DMS 273 (cell line): ENCODE data around the gene DEPDC1B.
"Not testable (repeated sequence)": the region's sequence is repeated elsewhere in the genome, so short reads cannot be mapped to it uniquely, and the experiment has no call there.

Experiments used
- DNase-seq: peaks from one replicate; lab custom pipeline; 2025; ENCODE audit not compliant: unreplicated experiment; lab: John Stamatoyannopoulos, UW

The DEPDC1B gene

DNA sequence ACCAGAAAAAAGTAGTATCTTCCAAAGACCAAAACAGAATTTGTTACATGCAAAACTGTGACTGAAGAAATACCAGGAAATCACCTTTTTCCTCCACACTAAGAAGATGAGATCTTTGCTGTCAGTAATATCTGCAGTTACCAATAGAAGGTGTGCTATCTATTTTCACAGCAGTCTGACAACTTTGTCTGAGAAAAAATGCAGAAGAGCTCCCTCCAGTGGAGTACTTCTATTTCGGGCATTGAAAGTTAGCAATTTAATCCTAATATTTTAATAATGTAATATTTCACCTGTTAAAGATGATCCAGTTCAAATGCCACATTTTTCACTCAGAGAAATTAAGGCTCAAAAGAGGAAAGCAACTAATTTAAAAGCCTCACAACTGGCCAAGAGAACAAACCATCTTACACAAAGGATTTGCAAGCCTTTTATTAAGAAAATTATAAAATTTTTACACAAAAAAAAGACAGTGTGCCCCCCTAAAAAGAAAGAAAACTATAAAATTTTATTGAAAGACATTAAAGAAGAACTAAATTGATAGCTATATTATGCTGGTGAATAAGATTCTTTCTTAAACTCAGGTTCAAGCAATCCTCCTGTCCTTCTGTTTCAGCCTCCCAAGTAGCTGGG lies 50.6 kb downstream of the DEPDC1B start:
- peak; percentile 68 for DNase-seq

DNA sequence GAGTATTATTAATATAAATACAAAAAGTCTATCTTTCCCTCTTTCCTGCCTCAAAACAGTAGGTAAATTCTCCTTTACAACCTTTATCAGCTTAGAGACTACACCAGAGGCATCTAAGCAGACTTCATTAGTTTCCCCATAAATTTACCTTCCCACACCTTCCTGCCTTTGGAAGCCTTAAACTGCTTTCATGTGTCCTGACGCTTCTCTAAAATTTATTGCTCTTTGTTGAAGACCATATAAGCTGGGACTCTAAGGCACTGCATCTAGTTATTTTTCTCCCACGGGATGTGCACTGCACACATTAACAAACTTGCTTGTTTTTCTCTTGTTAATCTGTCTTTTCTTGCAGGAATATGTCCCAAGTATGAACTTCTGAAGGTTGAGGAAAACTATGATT lies 51.8 kb downstream of the DEPDC1B start:
- DNase-seq: no peak

DNA sequence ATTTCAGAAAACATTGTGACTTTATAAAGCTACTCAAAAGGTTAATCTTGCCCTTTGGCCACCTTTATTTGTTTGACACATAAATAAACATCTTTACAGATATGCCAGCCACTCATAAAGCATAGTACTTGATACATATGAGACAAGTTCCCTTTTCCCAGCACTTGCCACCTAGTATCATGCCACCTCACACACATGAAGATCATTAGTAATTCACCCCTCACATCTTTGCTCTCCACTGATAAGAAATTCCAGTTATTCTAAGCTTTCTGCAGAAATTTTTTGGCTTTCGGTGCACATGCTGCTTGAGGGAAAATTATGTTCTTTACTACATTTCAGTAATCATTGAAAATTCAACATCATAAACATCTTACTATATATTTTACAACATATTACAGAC lies 59.1 kb downstream of the DEPDC1B start:
- DNase-seq: no peak

DNA sequence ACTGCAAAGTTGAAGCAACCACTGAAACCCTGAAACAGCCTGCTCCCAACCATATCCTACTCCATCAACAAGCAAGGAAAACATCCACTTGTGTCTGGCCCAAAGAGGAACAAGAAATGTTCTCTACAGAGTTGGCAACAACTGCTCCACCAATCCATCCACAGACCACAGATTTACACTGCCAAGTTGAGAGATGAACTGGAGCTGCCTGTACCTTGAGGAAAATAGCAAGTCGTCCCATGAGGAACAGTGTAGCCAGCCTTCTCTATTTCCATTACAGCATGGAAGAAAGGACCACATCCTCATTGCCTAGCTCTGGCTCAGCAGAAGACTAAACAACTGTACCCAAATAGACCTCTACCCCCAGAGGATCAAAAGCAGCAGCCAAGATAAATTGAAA lies 60.4 kb downstream of the DEPDC1B start:
- DNase-seq: no peak

DNA sequence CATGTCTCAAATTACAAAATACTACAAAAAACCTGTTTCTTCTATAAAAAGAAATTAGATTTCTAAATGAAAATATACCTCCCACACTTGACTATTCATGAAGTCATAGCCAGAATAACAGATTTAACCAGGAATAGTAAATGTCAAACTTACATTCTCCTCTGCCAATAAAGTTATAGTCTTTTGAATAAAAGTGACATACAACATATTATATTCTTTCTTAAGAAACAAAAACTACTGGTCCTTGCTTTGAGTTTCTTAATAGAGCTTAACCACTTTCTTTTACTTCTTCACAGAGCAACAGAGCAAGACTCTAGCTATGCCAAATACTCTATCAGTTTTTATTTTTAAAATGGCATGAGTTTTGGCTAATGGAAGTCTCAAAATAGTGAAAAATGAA lies 61.7 kb downstream of the DEPDC1B start:
- DNase-seq: no peak

DNA sequence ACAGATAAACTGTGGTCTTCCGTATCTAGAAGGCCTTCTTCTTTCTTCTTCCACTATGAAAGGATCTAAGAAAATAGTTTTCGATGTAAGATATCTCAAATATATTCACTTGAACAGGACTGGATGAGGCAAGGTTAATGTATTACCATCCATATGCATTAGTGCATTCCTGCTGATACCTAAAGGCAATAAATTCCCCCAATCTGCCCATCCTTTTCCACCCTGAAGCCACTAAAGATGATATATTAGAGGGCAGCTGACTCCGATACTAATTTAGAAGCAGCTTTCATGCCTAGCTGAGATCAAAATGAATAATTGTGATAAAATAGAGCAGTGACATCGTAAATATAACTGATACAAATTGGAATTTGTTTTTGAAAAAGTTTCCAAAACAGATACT lies 63.3 kb downstream of the DEPDC1B start:
- DNase-seq: no peak

DNA sequence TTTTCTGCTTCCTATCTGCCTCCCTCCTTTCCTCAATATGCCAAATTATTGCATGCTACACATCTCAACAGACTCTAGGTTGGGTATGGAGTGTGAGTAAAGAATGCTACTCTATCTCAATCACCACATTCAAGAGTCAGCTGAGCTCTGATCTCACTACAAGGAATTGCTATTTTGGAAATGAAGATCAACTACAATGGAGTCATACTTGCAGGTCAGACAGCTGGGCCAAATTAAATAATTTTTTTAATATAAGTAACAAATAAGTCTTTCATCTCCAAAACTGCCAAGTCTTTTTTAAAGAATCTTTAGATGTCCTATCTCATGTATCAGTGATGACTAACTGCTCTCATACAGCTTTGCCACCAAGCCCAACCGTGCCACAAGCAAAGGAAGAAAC lies 64.0 kb downstream of the DEPDC1B start:
- DNase-seq: no peak

DNA sequence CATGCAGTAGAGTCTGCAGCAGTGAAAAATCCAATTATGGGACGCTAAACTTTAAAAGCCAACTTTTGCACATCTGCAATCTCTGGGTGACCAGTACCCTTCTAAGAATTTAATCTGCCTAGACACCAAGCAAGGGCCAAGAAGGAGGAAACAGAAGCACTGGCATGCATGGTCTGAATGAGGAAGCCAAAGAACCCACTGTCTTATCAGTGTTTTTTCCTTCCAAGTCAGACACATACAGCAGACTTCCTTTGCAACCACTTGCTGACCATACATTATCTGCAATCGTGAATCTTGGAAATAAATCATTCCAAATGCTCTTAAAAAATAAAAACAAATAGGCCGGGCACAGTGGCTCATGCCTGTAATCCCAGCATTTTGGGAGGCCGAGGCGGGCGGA lies 65.9 kb downstream of the DEPDC1B start:
- DNase-seq: no peak

DNA sequence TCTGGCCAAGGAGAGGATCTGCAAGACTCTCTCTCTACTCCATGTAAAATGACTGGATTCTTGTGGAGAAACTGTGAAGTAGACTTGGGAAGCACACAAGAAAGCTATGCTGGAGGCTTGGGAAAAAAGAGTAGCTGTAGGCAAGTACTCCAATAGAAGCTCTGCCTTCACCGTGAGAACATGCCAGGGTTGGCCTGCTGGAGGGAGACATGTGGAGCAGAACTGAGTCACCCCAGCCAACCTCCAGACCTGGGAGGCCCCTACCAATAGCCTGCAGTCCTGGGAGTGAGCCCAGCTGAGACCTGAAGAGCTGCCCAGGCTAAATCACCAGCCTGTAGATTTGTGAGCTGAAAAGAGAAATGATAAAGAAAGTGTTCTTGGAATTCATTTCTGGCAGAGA lies 66.6 kb downstream of the DEPDC1B start:
- DNase-seq: no peak

DNA sequence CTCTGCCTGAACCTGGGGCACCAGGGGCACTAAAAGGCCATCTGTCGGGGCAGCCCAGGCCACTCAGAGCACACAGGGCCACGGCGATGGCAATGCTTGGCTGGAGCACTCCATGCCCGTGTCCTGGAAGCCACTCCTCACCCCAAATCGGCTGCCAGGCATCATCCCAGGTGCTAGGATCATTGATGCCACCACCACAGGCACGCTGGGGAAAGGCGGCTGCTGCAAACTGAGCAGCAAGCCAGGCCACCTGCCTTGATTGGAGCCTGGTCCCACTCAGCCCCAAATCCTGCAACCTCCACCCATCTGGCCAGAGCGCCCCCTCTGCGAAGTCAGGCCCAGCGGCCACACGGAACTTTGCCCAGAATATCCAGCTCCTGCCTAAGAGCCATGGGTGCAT lies 67.8 kb downstream of the DEPDC1B start:
- DNase-seq: no peak

DNA sequence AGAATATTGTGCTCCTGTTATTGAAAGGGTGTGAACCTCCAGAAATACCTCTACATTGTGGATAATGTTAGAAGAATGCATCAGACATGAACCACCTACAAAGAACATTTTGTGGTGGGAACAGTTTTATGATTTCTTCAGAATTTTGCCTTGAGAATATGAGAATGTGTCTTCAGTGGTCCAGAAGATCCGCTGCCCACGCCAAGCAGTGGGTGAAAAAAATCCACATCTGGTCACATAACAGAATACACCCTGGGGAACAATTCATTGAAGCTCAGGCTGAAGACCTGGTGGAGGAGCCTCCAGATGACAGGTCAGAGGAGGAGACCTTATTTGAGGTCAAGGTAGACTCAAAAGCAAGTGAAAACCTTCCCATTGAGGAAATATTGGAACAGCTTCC lies 69.1 kb downstream of the DEPDC1B start:
- DNase-seq: no peak

DNA sequence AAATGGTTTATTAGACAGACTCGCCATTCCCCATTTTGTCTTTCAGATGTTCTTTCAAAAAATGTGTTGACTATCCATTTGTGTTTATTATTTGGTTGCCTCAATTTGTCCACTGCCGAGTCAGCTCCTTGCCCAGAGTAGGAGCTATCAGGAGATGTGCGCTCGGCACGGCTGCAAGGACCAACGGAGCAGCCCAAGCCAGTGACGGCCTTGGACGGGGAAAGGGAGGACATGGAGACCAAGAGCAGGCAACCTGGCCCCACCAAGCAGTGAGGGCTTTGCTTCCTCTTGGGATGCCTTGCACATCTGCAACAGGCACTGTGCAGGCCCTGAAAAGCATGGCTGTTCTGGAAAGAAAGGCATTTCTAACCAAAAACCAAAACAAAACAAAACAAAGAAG lies 69.8 kb downstream of the DEPDC1B start:
- no peak for DNase-seq

DNA sequence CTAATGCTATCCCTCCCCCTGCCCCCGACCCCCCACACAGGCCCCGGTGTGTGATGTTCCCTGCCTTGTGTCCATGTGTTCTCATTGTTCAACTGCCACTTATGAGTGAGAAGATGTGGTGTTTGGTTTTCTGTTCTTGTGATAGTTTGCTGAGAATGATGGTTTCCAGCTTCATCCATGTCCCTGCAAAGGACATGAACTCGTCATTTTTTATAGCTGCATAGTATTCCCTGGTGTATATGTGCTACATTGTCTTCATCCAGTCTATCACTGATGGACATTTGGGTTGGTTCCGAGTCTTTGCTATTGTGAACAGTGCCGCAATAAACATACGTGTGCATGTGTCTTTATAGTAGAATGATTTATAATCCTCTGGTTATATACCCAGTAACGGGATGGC lies 75.1 kb downstream of the DEPDC1B start:
- not testable (repeated sequence) for DNase-seq

DNA sequence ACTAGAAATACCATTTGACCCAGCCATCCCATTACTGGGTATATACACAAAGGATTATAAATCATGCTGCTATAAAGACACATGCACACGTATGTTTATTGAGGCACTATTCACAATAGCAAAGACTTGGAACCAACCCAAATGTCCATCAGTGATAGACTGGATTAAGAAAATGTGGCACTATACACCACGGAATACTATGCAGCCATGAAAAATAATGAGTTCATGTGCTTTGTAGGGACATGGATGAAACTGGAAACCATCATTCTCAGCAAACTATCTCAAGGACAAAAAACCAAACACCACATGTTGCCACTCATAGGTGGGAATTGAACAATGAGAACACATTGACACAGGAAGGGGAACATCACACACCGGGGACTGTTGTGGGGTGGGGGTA lies 79.2 kb downstream of the DEPDC1B start:
- DNase-seq: not testable (repeated sequence)

DNA sequence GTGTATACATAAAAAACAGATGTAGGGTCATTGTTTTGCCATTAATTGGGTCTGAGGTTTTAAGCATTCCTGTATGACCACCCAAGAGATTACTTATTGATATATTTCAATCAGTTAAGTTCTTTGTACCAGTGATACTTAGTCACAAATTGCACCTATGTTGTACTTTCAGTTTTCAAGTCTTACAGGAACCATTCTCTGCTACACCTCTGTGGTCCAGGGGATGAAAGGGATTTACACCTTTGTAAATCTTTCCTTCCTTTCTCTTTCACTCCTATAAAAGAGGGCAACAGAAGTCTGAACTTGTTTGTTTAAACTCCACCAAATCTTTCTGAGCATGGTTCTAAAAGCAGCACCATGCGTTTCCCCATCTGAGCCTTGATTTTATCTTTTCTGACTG lies 86.1 kb downstream of the DEPDC1B start:
- no peak for DNase-seq

DNA sequence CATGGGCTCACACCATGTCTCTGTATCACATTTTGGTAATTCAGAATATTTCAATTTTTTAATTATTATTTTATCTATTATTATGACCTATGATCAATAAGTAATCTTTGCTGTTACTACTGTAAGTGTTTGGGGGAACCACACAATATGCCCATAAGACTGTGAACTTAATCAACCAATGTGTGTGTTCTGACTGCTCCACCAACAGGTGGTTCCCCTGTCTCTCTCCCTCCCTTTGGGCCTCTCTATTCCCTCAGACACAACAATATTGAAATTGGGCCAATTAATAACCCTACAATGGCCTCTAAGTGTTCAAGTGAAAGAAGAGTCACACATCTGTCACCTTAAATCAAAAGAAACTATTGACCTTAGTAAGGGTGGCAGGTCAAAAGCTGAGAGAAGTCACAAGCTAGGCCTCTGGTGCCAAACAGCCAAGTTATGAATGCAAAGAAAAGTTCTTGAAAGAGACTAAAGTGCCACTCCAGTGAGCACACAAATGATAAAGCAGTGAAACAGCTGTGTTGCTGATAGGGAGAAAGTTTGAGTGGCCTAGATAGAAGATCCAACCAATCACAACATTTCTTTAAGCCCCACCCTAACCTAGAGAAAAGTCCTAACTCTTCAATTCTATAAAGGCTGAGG lies 88.7 kb downstream of the DEPDC1B start:
- DNase-seq: no peak

DNA sequence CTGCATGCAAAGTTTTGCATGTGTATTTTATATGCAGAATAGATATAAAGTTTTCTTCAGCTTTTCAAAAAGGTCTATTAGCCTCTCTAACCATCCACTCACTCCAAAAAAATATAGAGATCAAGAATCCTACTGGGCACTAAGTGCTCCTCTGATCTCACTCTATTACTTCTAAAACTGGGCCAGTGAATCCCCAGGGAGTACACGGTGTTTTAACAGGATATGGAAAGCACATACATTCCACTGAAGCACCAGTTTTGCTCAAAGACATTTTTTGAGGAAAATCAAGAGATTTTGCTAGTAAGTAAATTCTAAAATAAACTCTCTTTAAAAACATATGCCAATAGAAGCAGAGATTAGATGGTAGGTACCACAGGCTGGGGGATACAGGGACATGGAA lies 95.2 kb downstream of the DEPDC1B start:
- no peak for DNase-seq

DNA sequence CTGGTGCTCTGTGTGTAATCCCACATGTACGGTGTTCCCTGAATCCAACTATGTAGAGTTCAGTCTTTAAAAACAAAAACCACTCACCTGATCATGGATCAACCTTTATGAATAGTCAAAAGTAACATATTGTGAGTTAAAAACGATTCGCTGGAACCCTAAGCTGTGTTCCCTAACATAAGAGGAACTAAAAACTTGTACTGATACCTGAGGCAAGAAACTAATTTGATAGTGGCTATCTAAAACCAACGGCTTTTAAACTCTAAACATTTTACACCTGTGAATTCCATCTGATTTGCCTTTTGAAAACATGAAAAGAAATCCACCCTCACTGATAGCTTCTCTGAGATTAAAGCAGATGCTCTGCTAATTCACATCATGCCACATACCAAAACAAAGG lies 101.5 kb downstream of the DEPDC1B start:
- no peak for DNase-seq

DNA sequence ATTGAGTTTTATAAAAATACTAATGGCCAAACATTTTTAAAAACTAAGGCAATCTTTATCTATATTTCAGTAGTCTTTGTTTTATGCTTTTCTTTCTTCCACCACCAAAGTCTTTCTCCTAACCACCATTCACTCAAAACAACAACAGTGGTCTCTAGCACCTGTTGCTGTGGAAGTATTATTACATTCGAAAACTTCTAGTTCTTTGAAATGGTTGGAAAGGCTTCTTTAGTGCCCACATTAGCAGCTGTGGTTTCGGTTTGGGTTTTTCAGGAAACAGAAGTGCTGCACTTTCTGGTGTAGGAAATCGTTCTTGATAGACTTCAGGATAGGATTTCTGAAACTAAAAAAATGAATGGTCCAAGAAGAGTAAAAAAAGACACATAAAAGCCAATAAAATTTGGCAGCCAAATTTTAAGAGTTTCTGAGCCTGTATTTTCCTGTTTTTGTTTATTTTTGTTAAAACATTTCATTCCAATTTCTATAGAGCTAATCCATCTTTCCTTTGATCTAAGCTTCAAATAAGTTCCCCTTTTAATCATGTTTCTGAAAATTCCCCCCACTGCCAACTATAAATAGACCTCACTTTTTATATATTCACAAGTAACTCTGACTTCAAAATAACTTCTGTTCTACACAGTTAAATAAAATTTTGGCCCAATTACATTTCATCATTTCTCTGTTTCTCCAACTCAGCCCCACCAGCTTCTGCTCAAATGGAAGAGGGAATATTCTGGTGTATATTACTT lies 102.2 kb downstream of the DEPDC1B start:
- DNase-seq: no peak

DNA sequence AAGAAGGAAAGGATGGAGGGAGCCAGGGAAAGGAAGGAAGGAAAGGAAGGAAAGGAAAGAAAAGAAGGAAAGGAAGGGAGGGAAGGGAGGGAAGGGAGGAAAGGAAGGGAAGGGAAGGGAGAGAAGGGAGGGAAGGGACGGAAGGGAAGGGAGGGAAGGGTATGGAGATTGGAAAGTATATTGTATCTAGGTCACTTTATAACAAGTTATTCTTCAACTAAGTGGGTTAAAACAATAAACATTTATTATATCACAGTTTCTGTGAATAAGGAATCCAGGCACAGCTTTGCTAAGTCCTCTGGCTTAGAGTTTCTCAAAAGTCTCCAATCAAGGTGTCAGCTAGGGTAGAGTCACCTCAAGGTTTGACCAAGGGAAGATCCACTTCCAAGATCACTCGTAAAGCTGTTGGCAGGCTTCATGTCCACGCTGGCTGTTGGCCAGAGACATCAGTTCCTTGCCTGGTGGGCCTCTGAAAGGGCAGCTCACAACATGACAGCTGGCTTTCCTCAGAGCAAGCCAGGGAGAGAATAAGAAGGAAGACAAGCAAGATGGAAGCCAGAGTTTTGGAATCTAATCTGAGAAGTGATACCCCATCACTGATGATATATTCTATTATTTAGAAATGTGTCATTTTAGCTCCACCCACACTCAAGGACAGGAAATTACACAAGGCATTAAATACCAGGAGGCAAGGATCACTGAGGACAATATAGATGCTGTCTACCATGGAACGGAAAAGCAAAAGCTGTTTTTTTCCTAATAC lies 105.1 kb downstream of the DEPDC1B start:
- peak; percentile 42 for DNase-seq

DNA sequence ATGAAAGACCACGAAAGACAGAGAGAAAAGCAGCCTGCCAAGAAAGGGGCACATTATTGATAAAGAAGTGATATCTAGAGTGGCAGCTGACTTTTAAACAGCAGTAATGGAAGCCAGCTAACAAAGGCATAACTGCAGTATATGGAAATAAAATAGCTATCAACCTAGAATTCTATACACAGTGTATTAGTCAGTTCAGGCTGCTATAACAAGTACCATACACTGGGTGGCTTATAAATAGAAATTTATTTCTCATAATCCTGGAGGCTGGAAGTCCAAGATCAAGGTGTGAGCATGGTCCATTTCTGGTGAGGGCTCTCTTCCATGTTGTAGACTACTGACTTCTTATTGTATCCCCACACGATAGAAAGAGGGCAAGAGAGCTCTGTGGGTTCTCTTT lies 109.8 kb downstream of the DEPDC1B start:
- DNase-seq: no peak

DNA sequence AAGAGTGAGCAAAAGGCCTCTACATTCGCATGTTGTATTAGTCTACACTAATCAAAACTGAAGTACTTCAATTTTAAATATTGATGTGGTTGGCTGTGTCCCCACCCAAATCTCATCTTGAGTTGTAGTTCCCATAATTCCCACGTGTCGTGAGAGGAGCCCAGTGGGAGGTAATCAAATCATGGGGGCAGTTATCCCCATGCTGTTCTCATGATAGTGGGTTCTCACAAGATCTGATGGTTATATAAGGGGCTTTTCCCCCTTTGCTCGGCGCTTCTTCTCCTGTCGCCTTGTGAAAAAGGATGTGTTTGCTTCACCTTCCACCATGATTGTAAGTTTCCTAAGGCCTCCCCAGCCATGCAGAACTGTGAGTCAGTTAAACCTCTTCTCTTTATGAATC lies 112.7 kb downstream of the DEPDC1B start:
- DNase-seq: not testable (repeated sequence)
